ENCODE measurements around the gene PLEKHB2. TPM values are rescaled to one million over a fixed set of nuclear protein-coding genes. Genes with fewer than 3 reads are reported as not detected.
"Not testable (repeated sequence)": the region's sequence is repeated elsewhere in the genome, so short reads cannot be mapped to it uniquely, and the experiment has no call there.

The PLEKHB2 gene
- polyA plus RNA-seq, 1 experiment = 71.3 TPM

- CTCF ChIA-PET = no interaction called here
- Histone ChIP-seq H3K27me3 (ENCODE audit: control insufficient read depth, insufficient read depth, low read length) (no peaks in the 10 kb centered on the region), H3K36me3 (ENCODE audit: control insufficient read depth, insufficient read depth, low read length) (peaks cover 12% of the 10 kb centered on the region), H3K4me3 (ENCODE audit: low read depth, low read length) (no peak overlapping the region)
- DNase-seq (ENCODE audit: low read depth) = no peak
- POLR2A ChIA-PET = no interaction called here
- TF ChIP-seq, protein P1, sequence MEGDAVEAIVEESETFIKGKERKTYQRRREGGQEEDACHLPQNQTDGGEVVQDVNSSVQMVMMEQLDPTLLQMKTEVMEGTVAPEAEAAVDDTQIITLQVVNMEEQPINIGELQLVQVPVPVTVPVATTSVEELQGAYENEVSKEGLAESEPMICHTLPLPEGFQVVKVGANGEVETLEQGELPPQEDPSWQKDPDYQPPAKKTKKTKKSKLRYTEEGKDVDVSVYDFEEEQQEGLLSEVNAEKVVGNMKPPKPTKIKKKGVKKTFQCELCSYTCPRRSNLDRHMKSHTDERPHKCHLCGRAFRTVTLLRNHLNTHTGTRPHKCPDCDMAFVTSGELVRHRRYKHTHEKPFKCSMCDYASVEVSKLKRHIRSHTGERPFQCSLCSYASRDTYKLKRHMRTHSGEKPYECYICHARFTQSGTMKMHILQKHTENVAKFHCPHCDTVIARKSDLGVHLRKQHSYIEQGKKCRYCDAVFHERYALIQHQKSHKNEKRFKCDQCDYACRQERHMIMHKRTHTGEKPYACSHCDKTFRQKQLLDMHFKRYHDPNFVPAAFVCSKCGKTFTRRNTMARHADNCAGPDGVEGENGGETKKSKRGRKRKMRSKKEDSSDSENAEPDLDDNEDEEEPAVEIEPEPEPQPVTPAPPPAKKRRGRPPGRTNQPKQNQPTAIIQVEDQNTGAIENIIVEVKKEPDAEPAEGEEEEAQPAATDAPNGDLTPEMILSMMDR (IDR thresholded peaks at IDR 0.05; ENCODE audit: insufficient read depth, low read depth, low read length) = no peak
These were observed 27.8 kb upstream of the PLEKHB2 start for GRCh38 chr2:131077182-131077846.

GRCh38 chr2:131077966-131078365, 27.2 kb upstream of the PLEKHB2 start:
- no peak for DNase-seq (ENCODE audit: low read depth)
- TF ChIP-seq, protein P1 (IDR thresholded peaks at IDR 0.05; ENCODE audit: insufficient read depth, low read depth, low read length) = no peak
- CTCF ChIA-PET = no interaction called here
- Histone ChIP-seq H3K4me3 (ENCODE audit: low read depth, low read length) (no peak overlapping the region), H3K27me3 (ENCODE audit: control insufficient read depth, insufficient read depth, low read length) (no peaks in the 10 kb centered on the region), H3K36me3 (ENCODE audit: control insufficient read depth, insufficient read depth, low read length) (peaks cover 12% of the 10 kb centered on the region)
- POLR2A ChIA-PET = no interaction called here

DNA sequence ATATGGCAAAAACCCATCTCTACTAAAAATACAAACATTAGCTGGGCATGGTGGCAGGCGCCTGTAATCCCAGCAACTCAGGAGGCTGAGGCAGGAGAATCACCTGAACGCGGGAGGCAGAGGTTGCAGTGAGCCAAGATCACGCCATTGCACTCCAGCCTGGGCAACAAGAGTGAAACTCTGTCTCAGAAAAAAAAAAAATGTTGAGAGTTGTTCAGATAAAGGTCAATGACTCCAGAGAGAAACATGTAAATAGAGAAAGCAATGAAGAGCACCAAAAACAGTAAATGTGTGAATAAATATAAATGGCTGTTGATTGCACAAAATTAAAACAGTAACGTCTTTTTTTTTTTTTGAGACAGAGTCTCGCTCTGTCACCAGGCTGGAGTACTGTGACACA, 25.2 kb upstream of the PLEKHB2 start:
- peaks cover 12% of the 10 kb centered on the region for H3K36me3 ChIP-seq (ENCODE audit: control insufficient read depth, insufficient read depth, low read length)
- H3K4me3 ChIP-seq (ENCODE audit: low read depth, low read length); CTCF ChIA-PET; DNase-seq (ENCODE audit: low read depth); H3K27me3 ChIP-seq (ENCODE audit: control insufficient read depth, insufficient read depth, low read length); POLR2A ChIA-PET: not testable (repeated sequence)

GRCh38 chr2:131081190-131081589, 23.9 kb upstream of the PLEKHB2 start:
- Histone ChIP-seq H3K36me3 (ENCODE audit: control insufficient read depth, insufficient read depth, low read length) (peaks cover 10% of the 10 kb centered on the region), H3K27me3 (ENCODE audit: control insufficient read depth, insufficient read depth, low read length) (no peaks in the 10 kb centered on the region), H3K4me3 (ENCODE audit: low read depth, low read length) (no peak overlapping the region)
- DNase-seq (ENCODE audit: low read depth) = no peak
- ChIA-PET POLR2A (no interaction called here), CTCF (interaction anchor here (1.8 kb wide), 1 partner anchor 17 kb away, joined by 4 read pairs; no protein-coding TSS in a partner anchor)
- TF ChIP-seq, protein P1 (IDR thresholded peaks at IDR 0.05; ENCODE audit: insufficient read depth, low read depth, low read length) = no peak

- POLR2A ChIA-PET = no interaction called here
- H3K36me3 ChIP-seq (ENCODE audit: control insufficient read depth, insufficient read depth, low read length) = peaks cover 8% of the 10 kb centered on the region
- no peaks in the 10 kb centered on the region for H3K27me3 ChIP-seq (ENCODE audit: control insufficient read depth, insufficient read depth, low read length)
- DNase-seq (ENCODE audit: low read depth) = no peak
- TF ChIP-seq, protein P1 (IDR thresholded peaks at IDR 0.05; ENCODE audit: insufficient read depth, low read depth, low read length) = no peak
- H3K4me3 ChIP-seq (ENCODE audit: low read depth, low read length) = no peak overlapping the region
- CTCF ChIA-PET = no interaction called here
These were observed 19.5 kb upstream of the PLEKHB2 start for GRCh38 chr2:131085646-131086045.

- DNase-seq (ENCODE audit: low read depth) = no peak
- Histone ChIP-seq H3K4me3 (ENCODE audit: low read depth, low read length) (peak overlapping the region; percentile 63), H3K36me3 (ENCODE audit: control insufficient read depth, insufficient read depth, low read length) (peaks cover 3% of the 10 kb centered on the region), H3K27me3 (ENCODE audit: control insufficient read depth, insufficient read depth, low read length) (no peaks in the 10 kb centered on the region)
- TF ChIP-seq, protein P1 (IDR thresholded peaks at IDR 0.05; ENCODE audit: insufficient read depth, low read depth, low read length) = no peak
- POLR2A ChIA-PET = no interaction called here
- CTCF ChIA-PET = no interaction called here
These were observed 12.6 kb upstream of the PLEKHB2 start for GRCh38 chr2:131092458-131093005.
